HCT116 (cell line): Measurements from ENCODE around the gene B3GALT6. TPM values are rescaled to one million over a fixed set of nuclear protein-coding genes. Genes with fewer than 3 reads are reported as not detected.

ENCODE experiments used
- ATAC-seq: fragments of 200-7000 bp; cut with Tn5 transposase; 2 replicates; pipeline ENCODE4 v1.9.1; 2020; ENCODE audit warnings: mild to moderate bottlenecking, moderate library complexity
- BruUV-seq: library from RNA; stranded (reverse); fragments of 400-500 nt; replicated peaks from 2 replicates; lab custom pipeline; 2021; lab: Mats Ljungman, UMichigan
- CTCF ChIA-PET: fragments of 300-600 bp; sonication (Branson Sonifier 250); formaldehyde crosslinking; loops from one replicate; lab custom pipeline; 2021; ENCODE audit warnings: antibody characterized with exemption; lab: Charles Lee
- POLR2A ChIA-PET: fragments of 300-600, 350-600 bp; sonication (Branson Sonifier 250); formaldehyde crosslinking; loops from one replicate; lab custom pipeline; 2021; ENCODE audit warnings: antibody characterized with exemption; lab: Charles Lee
- RAD21 ChIA-PET, 2 experiments: fragments of 300-600 bp; sonication (Branson Sonifier 250); formaldehyde crosslinking; loops; one replicate each; lab custom pipeline; 2023; ENCODE audit warnings: low total read pairs in 2 of 2; ENCODE audit not compliant: uncharacterized antibody in 2 of 2, unreplicated experiment in 2 of 2, low non-redundant PET in 1 of 2; lab: Charles Lee
- DNase-seq: peaks from one replicate; pipeline ENCODE4 v3.0.0-alpha.2; 2010; ENCODE audit warnings: low read depth, low spot score
- H2AFZ ChIP-seq: fragments of 200-600 bp; shearing (Covaris generic), sonication (generic); 2 replicates; pipeline ENCODE4 v1.6.1; 2017; ENCODE audit warnings: low read depth, mixed run types, mixed read lengths, antibody characterized with exemption, low read length; ENCODE audit not compliant: poor library complexity, severe bottlenecking
- H3K27ac ChIP-seq: 2 replicates; pipeline ENCODE4 v1.5.1; 2012; ENCODE audit warnings: low read depth, low read length
- H3K27me3 ChIP-seq: fragments of 200-600 bp; sonication (generic); 2 replicates; pipeline ENCODE4 v1.6.1; 2016; ENCODE audit warnings: mixed run types, low read length, mixed read lengths; ENCODE audit not compliant: insufficient read depth
- H3K36me3 ChIP-seq, 2 experiments: fragments of 200-500 bp in 1 of 2; fragments of 200-600 bp in 1 of 2; sonication (Bioruptor generic) in 1 of 2; sonication (generic) in 1 of 2; 2 replicates each; pipeline versions ENCODE4 v1.5.1 to v1.6.1; 2014 to 2016; ENCODE audit warnings: low read length in 2 of 2, inconsistent platforms in 1 of 2, mixed read lengths in 1 of 2, mixed run types in 1 of 2; ENCODE audit not compliant: insufficient read depth in 2 of 2, control insufficient read depth in 1 of 2
- H3K4me1 ChIP-seq, 2 experiments: fragments of 200-600 bp in 1 of 2; sonication (generic) in 1 of 2; 2 replicates each; pipeline versions ENCODE4 v1.5.1 to v1.6.1; 2012 to 2017; ENCODE audit warnings: low read length in 2 of 2, inconsistent platforms in 1 of 2, mild to moderate bottlenecking in 1 of 2, mixed read lengths in 1 of 2, mixed run types in 1 of 2, moderate library complexity in 1 of 2; ENCODE audit not compliant: insufficient read depth in 2 of 2, control insufficient read depth in 1 of 2
- H3K4me2 ChIP-seq: fragments of 200-600 bp; sonication (generic); 2 replicates; pipeline ENCODE4 v1.6.1; 2017; ENCODE audit warnings: mixed run types, low read length, mixed read lengths
- H3K4me3 ChIP-seq, 2 experiments: fragments of 200-600 bp in 1 of 2; sonication (generic) in 1 of 2; replicated peaks in 1 of 2; 2 replicates each; pipeline ENCODE4 v1.5.1; 2011 to 2016; ENCODE audit warnings: low read length in 2 of 2, control low read depth in 1 of 2, low read depth in 1 of 2, mild to moderate bottlenecking in 1 of 2, mixed read lengths in 1 of 2, mixed run types in 1 of 2
- H3K79me2 ChIP-seq: fragments of 200-600 bp; sonication (generic); 2 replicates; pipeline ENCODE4 v1.6.1; 2017; ENCODE audit warnings: mild to moderate bottlenecking, mixed run types, low read length, moderate library complexity, mixed read lengths; ENCODE audit not compliant: insufficient read depth
- H3K9ac ChIP-seq: fragments of 200-600 bp; sonication (generic); 2 replicates; pipeline ENCODE4 v1.6.1; 2016; ENCODE audit warnings: low read length, mixed read lengths
- H3K9me2 ChIP-seq: fragments of 200-600 bp; sonication (generic), shearing (Covaris generic); 2 replicates; pipeline ENCODE4 v1.6.1; 2017; ENCODE audit warnings: mixed run types, mild to moderate bottlenecking, moderate library complexity; ENCODE audit not compliant: insufficient read depth
- H3K9me3 ChIP-seq, 2 experiments: fragments of 200-500 bp in 1 of 2; fragments of 200-600 bp in 1 of 2; sonication (Bioruptor generic) in 1 of 2; sonication (generic) in 1 of 2; 2 replicates each; pipeline ENCODE4 v1.6.1; 2014 to 2017; ENCODE audit warnings: low read length in 2 of 2, mixed read lengths in 2 of 2, inconsistent platforms in 1 of 2, low read depth in 1 of 2, mild to moderate bottlenecking in 1 of 2, mixed run types in 1 of 2, moderate library complexity in 1 of 2; ENCODE audit not compliant: control insufficient read depth in 1 of 2, insufficient read depth in 1 of 2
- H4K20me1 ChIP-seq: fragments of 200-600 bp; sonication (generic), shearing (Covaris generic); 2 replicates; pipeline ENCODE4 v1.6.1; 2017; ENCODE audit warnings: mixed run types, mild to moderate bottlenecking, moderate library complexity; ENCODE audit not compliant: insufficient read depth
- ATF3 ChIP-seq: IDR thresholded peaks from 2 replicates; pipeline ENCODE4 v1.6.1; 2012
- CBX3 ChIP-seq: IDR thresholded peaks from 2 replicates; pipeline ENCODE4 v1.6.1; 2012; ENCODE audit warnings: low read depth
- CEBPB ChIP-seq: IDR thresholded peaks from 2 replicates; pipeline ENCODE4 v1.6.1; 2012; ENCODE audit warnings: low read depth
- ELF1 ChIP-seq: IDR thresholded peaks from 2 replicates; pipeline ENCODE4 v1.6.1; 2012; ENCODE audit warnings: low read depth, borderline replicate concordance
- EZH2 ChIP-seq: fragments of 200-600 bp; sonication (generic); IDR thresholded peaks from 2 replicates; pipeline ENCODE4 v1.6.1; 2017; ENCODE audit warnings: antibody characterized with exemption, mixed run types
- EZH2phosphoT487 ChIP-seq: fragments of 200-600 bp; IDR thresholded peaks from 2 replicates; pipeline ENCODE4 v1.6.1; 2018; ENCODE audit warnings: antibody characterized with exemption, borderline replicate concordance
- FOSL1 ChIP-seq: IDR thresholded peaks from 2 replicates; pipeline ENCODE4 v1.6.1; 2012; ENCODE audit warnings: low read depth
- JUND ChIP-seq: IDR thresholded peaks from 2 replicates; pipeline ENCODE4 v1.6.1; 2012
- POLR2A ChIP-seq: IDR thresholded peaks from 2 replicates; pipeline ENCODE4 v1.7.0; 2011; ENCODE audit warnings: borderline replicate concordance; ENCODE audit not compliant: insufficient read depth, insufficient read length; ENCODE audit errors: extremely low read depth
- RAD21 ChIP-seq: IDR thresholded peaks from 2 replicates; pipeline ENCODE4 v1.6.1; 2012; ENCODE audit warnings: low read depth, mild to moderate bottlenecking
- SIN3A ChIP-seq: IDR thresholded peaks from 2 replicates; pipeline ENCODE4 v1.6.1; 2012; ENCODE audit warnings: low read depth
- SP1 ChIP-seq: IDR thresholded peaks from 2 replicates; pipeline ENCODE4 v1.6.1; 2012; ENCODE audit warnings: low read depth
- SRF ChIP-seq: IDR thresholded peaks from 2 replicates; pipeline ENCODE4 v1.6.1; 2012; ENCODE audit warnings: low read depth
- TCF7L2 ChIP-seq: IDR thresholded peaks from 2 replicates; pipeline ENCODE4 v1.7.0; 2011; ENCODE audit warnings: borderline replicate concordance, inconsistent platforms; ENCODE audit not compliant: insufficient read depth, insufficient read length; ENCODE audit errors: extremely low read depth
- YY1 ChIP-seq: IDR thresholded peaks from 2 replicates; pipeline ENCODE4 v1.6.1; 2011; ENCODE audit warnings: low read length, low read depth, moderate library complexity, mild to moderate bottlenecking; ENCODE audit not compliant: insufficient replicate concordance; ENCODE audit errors: extremely low read depth
- ZFX ChIP-seq: fragments of 450-650 bp; IDR thresholded peaks from 2 replicates; pipeline ENCODE4 v1.6.1; 2017
- ZNF274 ChIP-seq: fragments of 200-500 bp; sonication (Bioruptor generic); IDR thresholded peaks from 2 replicates; pipeline ENCODE4 v1.6.1; 2014; ENCODE audit warnings: mild to moderate bottlenecking, low read depth, low read length, inconsistent platforms
- intact Hi-C: fragments of 100-400 bp; cut with micrococcal nuclease; formaldehyde crosslinking; loops from 2 replicates; pipeline ENCODE4 v1.10.0; 2022
- total RNA-seq: library from RNA; stranded (reverse); gene quantifications from one replicate; pipeline ENCODE4 v1.2.1, GENCODE V29; 2021; ENCODE audit not compliant: unreplicated experiment
- TF ChIP-seq, protein P1 (sequence below): IDR thresholded peaks from 2 replicates; pipeline ENCODE4 v1.6.1; 2012; ENCODE audit warnings: low read depth
- TF ChIP-seq, protein P2 (sequence below), 3 experiments: fragments of 200-600 bp in 1 of 3; sonication (generic) in 1 of 3; IDR thresholded peaks in 2 of 3; conservative IDR thresholded peaks in 1 of 3; 2 replicates each; pipeline ENCODE4 v1.5.1; 2012 to 2017; ENCODE audit warnings: low read depth in 2 of 3, low read length in 2 of 3, antibody characterized with exemption in 1 of 3, borderline replicate concordance in 1 of 3, control low read depth in 1 of 3, mild to moderate bottlenecking in 1 of 3, mixed read lengths in 1 of 3, mixed run types in 1 of 3, moderate library complexity in 1 of 3; ENCODE audit not compliant: insufficient read depth in 1 of 3

B3GALT6 gene
- total RNA-seq, 1 experiment from 2014 or later: 16.3 TPM

GRCh38 chr1:1212780-1213344 lies 19.2 kb upstream of the B3GALT6 start:
- ChIA-PET POLR2A (interaction anchor here (1.7 kb wide), 1 partner anchor 48 kb away, joined by 3 read pairs; no protein-coding TSS in a partner anchor), RAD21 (interaction anchor here in 1 of 2 experiments (0.6 kb wide), 1 partner anchor 81 kb away, joined by 3 read pairs; no protein-coding TSS in a partner anchor), CTCF (no interaction called here)
- Histone ChIP-seq H3K4me2 (no peak overlapping the region), H3K9me2 (no peaks in the 10 kb centered on the region), H3K27me3 (no peaks in the 10 kb centered on the region), H3K79me2 (no peaks in the 10 kb centered on the region), H4K20me1 (no peaks in the 10 kb centered on the region), H3K9ac (no peak overlapping the region), H3K27ac (no peak overlapping the region), H3K36me3 (peaks cover 2 to 10% of the 10 kb centered on the region in 2 experiments; a peak in 2 of 4 replicates), H3K9me3 (no peaks in the 10 kb centered on the region), H3K4me1 (peaks cover 12 to 16% of the 10 kb centered on the region in 2 experiments), H2AFZ (no peak overlapping the region), H3K4me3 (no peak overlapping the region)
- intact Hi-C loops: no loop called here
- BruUV-seq: no TSS peak
- TF ChIP-seq CEBPB: no peak
- no peak for TF ChIP-seq SRF
- TF ChIP-seq ZNF274: no peak
- TF ChIP-seq, protein P1, sequence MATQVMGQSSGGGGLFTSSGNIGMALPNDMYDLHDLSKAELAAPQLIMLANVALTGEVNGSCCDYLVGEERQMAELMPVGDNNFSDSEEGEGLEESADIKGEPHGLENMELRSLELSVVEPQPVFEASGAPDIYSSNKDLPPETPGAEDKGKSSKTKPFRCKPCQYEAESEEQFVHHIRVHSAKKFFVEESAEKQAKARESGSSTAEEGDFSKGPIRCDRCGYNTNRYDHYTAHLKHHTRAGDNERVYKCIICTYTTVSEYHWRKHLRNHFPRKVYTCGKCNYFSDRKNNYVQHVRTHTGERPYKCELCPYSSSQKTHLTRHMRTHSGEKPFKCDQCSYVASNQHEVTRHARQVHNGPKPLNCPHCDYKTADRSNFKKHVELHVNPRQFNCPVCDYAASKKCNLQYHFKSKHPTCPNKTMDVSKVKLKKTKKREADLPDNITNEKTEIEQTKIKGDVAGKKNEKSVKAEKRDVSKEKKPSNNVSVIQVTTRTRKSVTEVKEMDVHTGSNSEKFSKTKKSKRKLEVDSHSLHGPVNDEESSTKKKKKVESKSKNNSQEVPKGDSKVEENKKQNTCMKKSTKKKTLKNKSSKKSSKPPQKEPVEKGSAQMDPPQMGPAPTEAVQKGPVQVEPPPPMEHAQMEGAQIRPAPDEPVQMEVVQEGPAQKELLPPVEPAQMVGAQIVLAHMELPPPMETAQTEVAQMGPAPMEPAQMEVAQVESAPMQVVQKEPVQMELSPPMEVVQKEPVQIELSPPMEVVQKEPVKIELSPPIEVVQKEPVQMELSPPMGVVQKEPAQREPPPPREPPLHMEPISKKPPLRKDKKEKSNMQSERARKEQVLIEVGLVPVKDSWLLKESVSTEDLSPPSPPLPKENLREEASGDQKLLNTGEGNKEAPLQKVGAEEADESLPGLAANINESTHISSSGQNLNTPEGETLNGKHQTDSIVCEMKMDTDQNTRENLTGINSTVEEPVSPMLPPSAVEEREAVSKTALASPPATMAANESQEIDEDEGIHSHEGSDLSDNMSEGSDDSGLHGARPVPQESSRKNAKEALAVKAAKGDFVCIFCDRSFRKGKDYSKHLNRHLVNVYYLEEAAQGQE: no peak
- TF ChIP-seq ATF3: no peak
- no peak for TF ChIP-seq EZH2phosphoT487
- no peak for TF ChIP-seq FOSL1
- TF ChIP-seq JUND: no peak
- no peak for TF ChIP-seq YY1
- no peak for TF ChIP-seq RAD21
- TF ChIP-seq POLR2A: no peak
- no peak for TF ChIP-seq CBX3
- TF ChIP-seq SIN3A: no peak
- no peak for TF ChIP-seq SP1
- TF ChIP-seq, protein P2, sequence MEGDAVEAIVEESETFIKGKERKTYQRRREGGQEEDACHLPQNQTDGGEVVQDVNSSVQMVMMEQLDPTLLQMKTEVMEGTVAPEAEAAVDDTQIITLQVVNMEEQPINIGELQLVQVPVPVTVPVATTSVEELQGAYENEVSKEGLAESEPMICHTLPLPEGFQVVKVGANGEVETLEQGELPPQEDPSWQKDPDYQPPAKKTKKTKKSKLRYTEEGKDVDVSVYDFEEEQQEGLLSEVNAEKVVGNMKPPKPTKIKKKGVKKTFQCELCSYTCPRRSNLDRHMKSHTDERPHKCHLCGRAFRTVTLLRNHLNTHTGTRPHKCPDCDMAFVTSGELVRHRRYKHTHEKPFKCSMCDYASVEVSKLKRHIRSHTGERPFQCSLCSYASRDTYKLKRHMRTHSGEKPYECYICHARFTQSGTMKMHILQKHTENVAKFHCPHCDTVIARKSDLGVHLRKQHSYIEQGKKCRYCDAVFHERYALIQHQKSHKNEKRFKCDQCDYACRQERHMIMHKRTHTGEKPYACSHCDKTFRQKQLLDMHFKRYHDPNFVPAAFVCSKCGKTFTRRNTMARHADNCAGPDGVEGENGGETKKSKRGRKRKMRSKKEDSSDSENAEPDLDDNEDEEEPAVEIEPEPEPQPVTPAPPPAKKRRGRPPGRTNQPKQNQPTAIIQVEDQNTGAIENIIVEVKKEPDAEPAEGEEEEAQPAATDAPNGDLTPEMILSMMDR (IDR thresholded peaks at IDR 0.05 in 2 of 3, conservative IDR thresholded peaks at IDR 0.05 in 1 of 3; ENCODE audit: borderline replicate concordance in 1 of 3, insufficient read depth in 1 of 3, low read depth in 2 of 3, low read length in 2 of 3): no peak
- TF ChIP-seq ZFX: no peak
- TF ChIP-seq EZH2: no peak
- no peak for TF ChIP-seq ELF1
- no peak for TF ChIP-seq TCF7L2
- DNase-seq: no peak
- no peak for ATAC-seq
